HK-2 (cell line): ENCODE data around the gene GNB2.

ENCODE experiments used
- DNase-seq: peaks from one replicate; pipeline ENCODE4 v3.0.0-alpha.2; 2018; ENCODE audit not compliant: unreplicated experiment

Gene GNB2

DNA sequence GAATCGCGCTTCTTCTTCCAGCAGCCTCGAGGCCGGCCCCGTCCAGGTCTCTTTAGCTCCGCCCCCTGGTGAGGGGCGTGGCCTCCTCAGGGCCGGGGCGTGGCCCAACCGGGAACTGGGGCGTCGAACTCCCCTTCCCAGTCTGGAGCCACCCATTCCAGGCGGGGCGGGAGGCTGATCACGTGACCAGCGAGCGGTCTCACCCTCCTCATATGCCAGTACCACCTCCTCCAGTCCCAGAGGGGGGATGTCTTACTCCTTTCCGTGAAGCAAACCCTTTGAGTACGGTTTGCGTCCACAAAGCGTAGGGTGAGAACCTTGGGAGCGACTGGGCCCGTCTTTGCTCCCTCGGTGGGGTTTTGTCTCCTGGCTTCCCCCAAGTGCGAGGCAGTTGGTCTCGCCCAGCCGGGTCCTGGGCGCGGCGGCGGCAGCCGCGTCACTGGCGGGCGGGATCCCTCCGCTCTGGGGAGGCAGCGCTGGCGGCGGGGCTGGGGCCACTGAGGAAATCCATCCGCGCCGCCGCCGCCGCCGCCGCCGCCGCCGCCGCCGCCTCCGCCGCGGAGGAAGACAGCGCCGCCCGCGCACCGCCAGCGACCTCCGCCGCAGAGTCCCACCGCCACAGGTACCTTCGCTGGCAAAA, at the start of gene GNB2:
Gene GNB2, plus strand, starts transcription at position 439 of the 640 bp plus-strand sequence. CDS start 2,526 bp downstream, outside the sequence.
- peak; percentile 99 for DNase-seq

DNA sequence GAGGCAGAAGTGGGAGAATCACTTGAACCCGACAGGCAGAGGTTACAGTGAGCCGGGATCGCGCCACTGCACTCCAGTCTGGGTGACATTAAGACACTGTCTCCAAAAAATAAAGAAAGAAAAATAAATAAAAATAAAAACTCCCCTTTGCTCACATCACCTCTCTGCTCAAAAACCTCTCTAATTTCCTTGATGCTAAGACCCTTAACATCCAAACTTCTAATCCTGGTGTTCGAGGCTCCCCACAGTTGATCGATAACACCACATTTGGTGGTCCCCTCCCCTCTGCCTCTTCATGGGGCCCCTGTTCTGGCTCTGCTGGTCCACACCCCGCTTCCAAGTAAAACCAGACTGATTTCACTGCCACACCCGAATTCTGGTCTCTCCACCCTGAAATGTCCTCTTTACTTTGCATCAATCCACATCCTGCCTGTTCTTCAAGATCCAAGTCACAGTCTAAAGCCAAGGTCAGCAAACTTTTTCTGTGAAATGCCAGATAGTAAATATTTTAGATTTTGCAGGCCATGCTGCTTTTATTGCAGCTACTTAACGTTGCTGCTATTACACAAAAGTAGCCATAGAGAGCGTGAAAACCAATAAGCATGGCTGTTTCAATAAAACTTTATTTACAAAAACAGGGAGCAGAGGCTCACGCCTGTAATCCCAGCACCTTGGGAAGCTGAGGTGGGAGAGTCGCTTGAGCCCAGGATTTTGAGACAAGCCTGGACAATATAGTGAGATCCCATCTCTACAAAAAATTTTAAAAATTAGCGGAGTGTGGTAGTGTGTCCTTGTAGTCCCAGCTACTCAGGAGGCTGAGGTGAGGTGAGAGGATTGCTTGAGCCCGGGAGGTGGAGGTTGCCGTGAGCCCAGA, 49.4 kb upstream of the GNB2 start:
- no peak for DNase-seq

GRCh38 chr7:100626055-100626454, 47.5 kb upstream of the GNB2 start:
- DNase-seq: no peak

GRCh38 chr7:100626530-100627237, 46.9 kb upstream of the GNB2 start:
- no peak for DNase-seq

GRCh38 chr7:100627238-100627549, 46.3 kb upstream of the GNB2 start:
- no peak for DNase-seq

DNA sequence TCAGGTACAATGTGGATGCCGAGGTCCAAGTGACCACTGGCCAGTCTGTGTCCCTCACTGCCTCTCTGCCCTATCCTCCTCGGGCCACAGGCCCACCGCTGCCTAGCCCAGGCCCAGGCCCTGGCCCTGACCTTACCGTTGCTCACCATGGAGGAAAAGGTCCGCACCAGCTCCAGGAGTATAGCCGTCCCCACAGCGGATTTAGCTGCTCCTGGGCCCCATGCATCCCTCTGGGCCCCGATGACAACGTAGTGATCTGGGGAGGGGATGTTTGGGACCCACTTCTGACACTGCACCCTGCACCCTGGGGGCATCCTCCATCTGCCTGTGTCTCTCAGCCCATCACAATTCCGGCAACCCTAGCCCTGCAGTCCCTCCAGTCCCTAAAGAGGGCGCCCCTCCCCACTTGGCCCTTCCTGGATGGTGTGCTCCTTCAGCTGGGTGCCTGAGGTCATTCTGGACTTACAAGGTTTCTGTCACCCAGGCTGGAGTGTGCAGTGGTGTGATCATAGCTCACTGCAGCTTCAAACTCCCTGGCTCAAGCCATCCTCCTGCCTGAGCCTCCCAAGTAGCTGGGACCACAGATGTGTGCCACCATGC, 44.3 kb upstream of the GNB2 start:
- peak; percentile 37 for DNase-seq

DNA sequence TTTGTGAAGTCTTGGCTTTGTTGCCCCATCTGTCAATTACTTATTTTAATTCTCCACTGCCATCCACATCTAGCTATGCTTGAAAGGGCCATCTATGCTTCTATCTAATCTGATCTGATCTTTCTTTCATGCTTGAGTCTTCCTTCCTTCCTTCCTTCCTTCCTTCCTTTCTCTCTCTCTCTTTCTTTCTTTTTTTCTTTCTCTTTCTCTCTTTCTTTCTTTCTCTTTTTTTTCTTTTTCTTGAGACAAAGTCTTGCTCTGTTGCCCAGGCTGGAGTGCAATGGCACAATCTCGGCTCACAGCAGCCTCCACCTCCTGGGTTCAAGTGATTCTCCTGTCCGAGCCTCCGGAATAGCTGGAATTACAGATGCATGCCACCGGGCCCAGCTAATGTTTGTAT, 43.5 kb upstream of the GNB2 start:
- no peak for DNase-seq

GRCh38 chr7:100632951-100633717, 40.4 kb upstream of the GNB2 start:
- peak; percentile 83 for DNase-seq

GRCh38 chr7:100639995-100640516, 33.5 kb upstream of the GNB2 start:
- DNase-seq: no peak

GRCh38 chr7:100640517-100641440, 32.8 kb upstream of the GNB2 start:
- no peak for DNase-seq

- DNase-seq: no peak
These were observed 32.1 kb upstream of the GNB2 start, which contains the start of gene TFR2 for GRCh38 chr7:100641463-100641859. Gene TFR2, minus strand, starts transcription at chr7:100641552. Its CDS starts 43 bp downstream, at chr7:100641509.

- DNase-seq: no peak
These were observed 31.5 kb upstream of the GNB2 start for GRCh38 chr7:100641860-100642533.

- DNase-seq: no peak
These were observed 31.0 kb upstream of the GNB2 start for GRCh38 chr7:100642534-100642907.

- DNase-seq: no peak
These were observed 23.5 kb upstream of the GNB2 start for GRCh38 chr7:100649826-100650565.

GRCh38 chr7:100654908-100655831, 18.4 kb upstream of the GNB2 start:
- DNase-seq: no peak

DNA sequence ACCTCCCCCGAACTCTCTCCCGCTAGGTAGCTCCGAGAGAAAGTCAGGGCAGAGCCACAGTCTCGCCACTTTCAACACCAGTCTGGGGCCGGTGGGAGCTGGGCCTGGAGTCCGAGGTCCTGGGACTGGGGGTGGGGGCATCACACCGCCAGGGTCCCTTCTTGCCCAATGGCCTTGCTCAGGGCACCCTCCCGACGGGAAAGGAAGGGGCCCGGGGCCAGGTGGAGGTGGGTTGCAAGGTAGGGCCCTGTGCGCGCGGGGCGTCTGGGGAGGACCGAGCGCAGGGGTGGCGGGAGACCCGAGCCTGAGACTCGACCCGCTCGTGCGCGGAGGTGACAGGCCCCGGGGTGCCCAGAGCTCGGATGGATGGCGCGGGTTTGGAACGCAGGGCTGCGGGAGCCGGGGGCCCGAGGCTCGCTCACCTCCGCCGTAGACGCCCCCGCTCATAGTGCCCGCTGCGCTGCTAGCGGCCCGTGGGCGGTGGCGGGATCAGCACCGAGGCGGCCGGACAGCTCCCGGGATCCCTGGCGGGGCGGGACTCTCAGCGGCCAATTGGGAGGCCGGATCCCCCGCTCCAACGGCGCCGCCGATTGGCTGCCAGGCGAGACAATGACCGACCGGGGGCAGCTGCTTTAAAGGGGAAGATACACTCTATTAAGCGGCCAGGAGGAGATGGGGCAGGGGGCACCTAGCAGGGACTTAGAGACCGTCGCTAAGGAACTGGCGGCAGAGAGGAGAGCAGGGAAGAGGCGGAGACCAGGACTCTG, 17.4 kb upstream of the GNB2 start, which contains the start of gene ACTL6B:
Gene ACTL6B, minus strand, starts transcription at position 541 of the 767 bp plus-strand sequence. Its CDS starts 94 bp downstream, at position 447.
- no peak for DNase-seq
